ENCODE data around the gene TCF7L1.
"Not testable (repeated sequence)": the region's sequence is repeated elsewhere in the genome, so short reads cannot be mapped to it uniquely, and the experiment has no call there.

Gene TCF7L1

DNA sequence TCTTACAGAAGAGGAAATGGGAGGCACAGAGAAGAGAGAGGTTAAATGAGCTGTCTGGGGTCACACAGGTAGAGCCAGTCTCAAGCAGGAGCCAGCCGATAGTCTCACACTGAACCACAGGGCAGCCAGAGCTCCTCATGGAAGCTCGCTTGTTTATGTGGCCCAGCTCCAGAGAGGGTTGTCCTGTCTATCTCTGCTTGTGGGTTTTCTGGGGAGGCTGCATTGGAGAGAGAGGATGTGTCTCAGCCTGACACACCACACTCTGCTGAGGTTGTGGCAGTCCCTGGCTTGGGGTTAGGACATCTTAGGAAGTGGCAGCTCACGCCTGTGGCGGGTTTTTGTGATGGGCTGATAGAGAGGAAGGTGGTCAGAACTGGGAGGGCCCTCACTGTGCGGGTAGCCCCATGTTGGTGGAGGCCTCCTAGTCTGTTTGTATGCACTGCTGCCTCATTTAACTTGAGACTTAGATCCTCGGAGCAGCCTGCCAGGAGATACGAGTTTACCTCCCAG lies 52.3 kb downstream of the TCF7L1 start:
- DNase-seq: no peak

- DNase-seq: no peak
Measured at GRCh38 chr2:85187069-85187468, 53.9 kb downstream of the TCF7L1 start.

DNA sequence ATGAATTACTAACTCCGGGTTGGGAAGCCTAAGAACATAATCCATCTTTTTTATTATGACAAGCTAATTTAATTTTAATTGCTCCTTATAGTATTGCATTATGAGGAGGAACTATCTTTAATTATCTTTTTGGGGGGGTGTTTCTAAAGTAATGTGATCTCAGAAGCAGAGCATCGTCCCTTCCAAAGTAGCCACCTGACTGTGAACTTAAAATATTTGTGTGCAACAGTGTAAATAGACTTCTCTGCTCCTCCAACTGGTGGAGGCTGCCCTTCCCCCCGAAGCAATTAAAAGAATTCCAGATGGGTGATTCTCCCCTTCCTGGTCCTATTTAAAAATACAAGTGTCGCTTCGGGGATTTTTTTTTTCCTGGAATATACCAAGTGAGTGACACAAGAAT lies 55.7 kb downstream of the TCF7L1 start:
- DNase-seq: no peak

- no peak for DNase-seq
Measured at GRCh38 chr2:85189606-85190270, 56.5 kb downstream of the TCF7L1 start.

DNA sequence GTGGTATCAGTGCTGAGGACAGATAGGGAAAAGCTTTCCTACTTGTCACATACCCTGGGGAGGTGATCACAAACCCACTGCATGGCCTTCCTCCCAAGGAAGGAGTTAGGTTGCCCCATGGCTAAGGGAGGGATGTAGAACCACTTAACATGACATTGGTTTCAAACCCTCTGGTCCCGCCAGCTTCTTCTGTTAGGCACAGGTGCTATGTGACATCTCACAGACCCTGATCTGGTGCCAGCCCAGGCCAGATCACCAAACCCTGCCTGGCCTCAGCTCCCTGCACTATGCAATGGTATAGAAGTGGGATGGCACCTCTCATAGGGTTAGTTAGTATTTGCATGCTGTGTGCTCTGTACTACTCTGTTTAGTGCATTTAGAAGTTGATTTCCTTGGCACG lies 58.0 kb downstream of the TCF7L1 start:
- DNase-seq: no peak

- no peak for DNase-seq
Measured at GRCh38 chr2:85194780-85195480, 61.7 kb downstream of the TCF7L1 start.

DNA sequence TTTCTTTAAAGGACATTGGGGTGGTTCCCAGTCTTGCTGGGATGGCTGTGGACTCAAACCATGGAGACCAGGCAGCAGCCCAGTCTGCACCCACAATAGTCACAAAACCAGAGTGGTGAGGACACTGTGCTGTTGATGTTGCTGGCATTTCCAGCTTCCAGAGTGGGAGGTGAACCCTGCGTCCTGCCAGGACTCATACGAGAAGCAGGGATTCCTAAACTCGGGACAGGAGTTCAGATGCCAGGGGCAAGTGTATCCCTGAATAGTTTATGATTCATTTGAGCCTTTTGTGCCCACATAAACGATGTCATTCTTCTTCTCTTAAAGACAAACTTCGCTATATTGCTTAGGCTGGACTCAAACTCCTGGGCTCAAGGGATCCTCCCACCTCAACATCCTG lies 62.8 kb downstream of the TCF7L1 start:
- DNase-seq: no peak

- no peak for DNase-seq
Measured at GRCh38 chr2:85199698-85200097, 66.5 kb downstream of the TCF7L1 start.

DNA sequence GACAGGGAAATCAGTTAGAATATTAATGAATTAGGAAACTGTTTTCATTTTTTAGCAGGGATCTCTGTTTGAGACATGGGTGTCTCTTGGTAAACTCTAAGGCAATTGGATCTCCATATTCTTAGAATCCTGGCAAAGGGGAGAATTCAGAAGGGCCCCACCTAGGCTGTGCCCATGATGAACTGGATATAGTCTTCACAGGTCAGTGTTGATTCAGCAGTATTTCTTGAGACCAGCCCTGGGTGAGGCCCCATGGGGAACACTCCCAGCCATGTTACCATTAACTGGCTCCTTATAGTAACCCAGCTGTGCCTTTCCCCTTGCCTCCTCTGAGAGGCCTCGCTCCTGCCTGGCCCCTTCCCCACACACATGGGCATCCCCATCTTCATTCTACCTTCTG lies 76.7 kb downstream of the TCF7L1 start:
- no peak for DNase-seq

- no peak for DNase-seq
Measured at GRCh38 chr2:85210511-85210910, 77.3 kb downstream of the TCF7L1 start.

DNA sequence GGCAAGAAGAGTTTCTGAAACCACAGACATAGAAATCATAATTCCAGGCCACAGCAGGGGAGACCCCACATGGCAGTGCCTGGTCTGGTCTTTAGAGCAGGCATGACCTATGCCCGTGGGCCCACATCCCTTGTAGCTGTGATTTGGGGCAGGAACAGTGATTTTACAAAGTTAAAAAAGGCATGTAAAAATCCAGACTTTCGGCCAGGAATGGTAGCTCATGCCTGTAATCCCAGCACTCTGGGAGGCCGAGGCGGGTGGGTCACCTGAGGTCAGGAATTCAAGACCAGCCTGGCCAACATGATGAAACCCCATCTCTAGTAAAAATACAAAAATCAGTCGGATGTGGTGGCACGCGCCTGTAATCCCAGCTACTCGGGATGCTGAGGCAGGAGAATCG lies 78.4 kb downstream of the TCF7L1 start:
- DNase-seq: not testable (repeated sequence)

GRCh38 chr2:85212841-85213240 lies 79.6 kb downstream of the TCF7L1 start:
- DNase-seq: no peak

- DNase-seq: no peak
Measured at GRCh38 chr2:85213404-85213803, 80.2 kb downstream of the TCF7L1 start.

DNA sequence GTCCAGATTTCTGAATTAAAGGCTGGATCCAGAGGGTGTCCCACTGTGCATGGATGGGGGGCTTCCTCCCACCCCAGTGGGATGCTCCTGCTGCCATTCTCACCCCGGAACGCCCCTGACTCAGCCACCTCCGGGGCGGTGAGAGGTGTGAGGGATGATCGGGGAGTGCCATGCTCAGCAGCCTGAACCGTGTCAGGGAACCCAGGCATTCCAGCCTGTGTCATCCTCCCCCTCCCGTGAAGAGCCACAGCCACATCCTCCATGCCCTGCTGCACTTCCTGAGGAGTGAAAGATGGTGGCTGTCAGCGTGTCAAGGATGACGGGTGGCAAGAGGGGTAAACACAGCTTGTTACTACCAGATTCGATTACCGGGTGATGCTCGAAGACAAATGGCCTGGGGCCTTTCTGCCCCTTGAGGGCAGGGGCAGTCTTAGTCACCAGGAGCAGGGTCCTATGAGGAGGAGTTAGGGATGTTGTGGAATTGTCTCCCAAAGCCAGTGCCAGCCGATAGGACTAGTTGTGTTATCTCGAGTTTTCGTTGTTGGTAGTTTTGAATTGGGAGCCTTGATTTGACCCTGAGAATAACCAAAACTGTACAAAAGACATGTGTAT lies 80.8 kb downstream of the TCF7L1 start:
- no peak for DNase-seq

DNA sequence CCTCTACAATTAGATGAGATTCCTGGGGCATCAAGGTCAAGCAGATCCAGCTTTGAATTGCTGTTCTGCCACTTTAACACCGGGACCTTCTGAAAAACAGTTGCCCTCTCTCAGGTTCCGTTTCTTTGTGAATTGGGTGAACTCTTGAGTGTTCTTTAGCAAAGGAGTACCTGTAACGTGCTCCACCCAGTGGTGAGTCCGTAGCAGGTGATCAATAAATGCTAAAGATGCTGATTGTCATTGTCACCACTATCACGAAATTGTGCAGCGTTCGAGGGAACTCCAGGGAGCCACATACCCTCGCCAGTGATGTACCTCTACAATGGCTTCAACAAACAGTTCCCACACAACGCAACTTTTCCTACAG lies 81.9 kb downstream of the TCF7L1 start:
- DNase-seq: no peak

DNA sequence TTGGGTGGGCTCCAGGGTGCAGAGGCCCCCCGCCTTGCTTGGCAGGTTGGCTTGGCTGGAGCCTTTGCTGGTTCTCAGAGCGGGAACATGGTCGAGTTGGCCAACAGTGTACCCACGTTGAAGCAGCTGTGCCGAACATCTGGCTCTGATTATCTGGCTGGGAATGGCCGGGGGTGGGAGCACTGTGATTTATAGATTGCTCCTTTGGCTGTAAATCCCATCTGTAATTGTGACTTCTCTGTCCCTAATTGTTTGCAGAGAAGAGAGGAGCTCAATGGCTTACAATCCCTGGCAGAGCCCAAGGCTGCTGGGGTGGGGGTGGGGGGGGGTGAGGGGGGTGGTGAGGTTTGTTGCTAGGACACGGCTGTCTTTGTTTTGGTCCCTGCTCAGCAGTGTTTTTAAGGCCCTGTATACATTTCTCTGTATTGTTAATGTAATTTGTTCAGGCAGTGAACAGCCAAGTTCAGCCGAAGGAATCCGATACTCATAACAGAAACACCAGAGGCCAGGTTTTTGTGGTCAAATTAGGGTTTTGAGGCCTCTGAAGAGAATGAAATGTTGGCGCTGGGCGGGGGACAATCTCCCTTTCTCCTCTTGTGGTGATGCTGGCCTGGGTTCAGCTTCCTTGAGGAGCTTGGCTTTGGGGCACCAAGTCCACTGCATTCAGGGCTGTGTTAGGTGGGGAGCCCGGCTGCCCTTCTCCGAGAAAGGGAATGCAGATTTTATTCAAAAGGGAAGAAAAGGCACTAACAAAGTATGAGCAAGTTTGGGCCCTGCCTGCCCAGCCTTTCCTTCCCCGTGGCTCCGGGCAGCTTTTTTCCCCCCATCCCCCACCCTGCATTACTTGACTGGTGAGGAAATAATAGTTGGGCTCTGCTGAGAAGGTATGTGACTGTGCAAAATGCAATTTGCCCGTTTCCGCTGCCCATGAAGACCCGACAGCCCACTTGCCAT lies 82.5 kb downstream of the TCF7L1 start:
- DNase-seq: no peak

- no peak for DNase-seq
Measured at GRCh38 chr2:85216927-85217326, 83.7 kb downstream of the TCF7L1 start.

- DNase-seq: no peak
Measured at GRCh38 chr2:85221067-85221691, 88.0 kb downstream of the TCF7L1 start.

- no peak for DNase-seq
Measured at GRCh38 chr2:85222792-85223191, 89.6 kb downstream of the TCF7L1 start.

DNA sequence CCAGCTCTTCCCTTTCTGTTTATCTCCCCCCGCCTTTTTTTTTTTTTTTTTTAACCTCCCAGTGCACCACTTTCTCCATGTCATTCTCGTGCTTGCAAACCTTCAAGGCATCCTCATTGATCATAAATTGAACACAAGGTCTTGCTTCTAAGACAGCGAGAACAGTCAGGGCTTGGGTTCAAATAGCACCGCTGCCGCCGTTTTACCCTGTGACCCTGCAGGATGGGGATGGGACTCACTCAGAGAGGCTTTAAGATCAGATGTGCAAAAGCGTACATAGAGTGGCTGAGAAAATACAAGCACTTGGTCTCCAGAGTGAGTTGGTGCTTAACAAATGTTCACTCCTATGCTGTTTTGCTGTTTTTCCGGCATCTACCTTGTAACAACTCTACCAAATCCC lies 93.6 kb downstream of the TCF7L1 start:
- DNase-seq: no peak

- DNase-seq: no peak
Measured at GRCh38 chr2:85230679-85231467, 97.7 kb downstream of the TCF7L1 start.

- no peak for DNase-seq
Measured at GRCh38 chr2:85231468-85231805, 98.2 kb downstream of the TCF7L1 start.

All from CD4-positive, alpha-beta T cell treated with Interleukin-15 for 1 hour (primary cell).